GM18507 (cell line): ENCODE measurements around the gene KHDC4.

ENCODE experiments used
- DNase-seq: peaks from one replicate; pipeline ENCODE4 v3.0.0; 2011; ENCODE audit warnings: low read depth; ENCODE audit not compliant: insufficient read length; ENCODE audit errors: extremely low spot score
- FAIRE-seq: peaks from 2 replicates; lab custom pipeline; 2011; peaks lifted over from hg19 to GRCh38; lab: Jason Lieb, UNC

Gene KHDC4

GRCh38 chr1:155934097-155934935 is at the start of gene KHDC4:
Gene KHDC4 (minus strand): TSS chr1:155934413. CDS start chr1:155934373, 40 bp downstream.
- DNase-seq: peak; percentile 86
- FAIRE-seq: peak; percentile 99

GRCh38 chr1:155983191-155984024 is 49.2 kb upstream of the KHDC4 start:
- FAIRE-seq (no peak), DNase-seq (no peak)

- DNase-seq (no peak), FAIRE-seq (no peak)
Measured at GRCh38 chr1:155982106-155982505, 47.9 kb upstream of the KHDC4 start.

- FAIRE-seq: peak; percentile 88
- no peak for DNase-seq
Measured at GRCh38 chr1:155981266-155982088, 47.3 kb upstream of the KHDC4 start.

GRCh38 chr1:155979597-155980343 is 45.6 kb upstream of the KHDC4 start:
- no peak for DNase-seq
- peak; percentile 67 for FAIRE-seq

GRCh38 chr1:155978973-155979429 is 44.8 kb upstream of the KHDC4 start:
- FAIRE-seq (peak; percentile 67), DNase-seq (no peak)

- DNase-seq: peak; percentile 88
Measured at GRCh38 chr1:155978325-155978972, 44.2 kb upstream of the KHDC4 start, which contains the start of gene ARHGEF2. Gene ARHGEF2 (minus strand): TSS chr1:155978547. CDS start chr1:155978427, 120 bp downstream.

GRCh38 chr1:155977690-155978324 is 43.6 kb upstream of the KHDC4 start:
- FAIRE-seq (no peak), DNase-seq (no peak)

More at GRCh38 chr1:155978325-155978972, 44.2 kb upstream of the KHDC4 start, which contains the start of gene ARHGEF2:
- FAIRE-seq: peak; percentile 70

GRCh38 chr1:155976913-155977689 is 42.9 kb upstream of the KHDC4 start:
- no peak for FAIRE-seq
- no peak for DNase-seq

GRCh38 chr1:155976062-155976912 is 42.1 kb upstream of the KHDC4 start:
- FAIRE-seq: peak; percentile 63
- DNase-seq: no peak

- no peak for DNase-seq
- FAIRE-seq: no peak
Measured at GRCh38 chr1:155975375-155976061, 41.3 kb upstream of the KHDC4 start.

- DNase-seq (no peak), FAIRE-seq (no peak)
Measured at GRCh38 chr1:155974208-155975115, 40.2 kb upstream of the KHDC4 start.

- no peak for FAIRE-seq
Measured at GRCh38 chr1:155973723-155974122, 39.5 kb upstream of the KHDC4 start.

GRCh38 chr1:155971910-155972809 is 37.9 kb upstream of the KHDC4 start:
- DNase-seq (no peak), FAIRE-seq (no peak)

More at GRCh38 chr1:155973723-155974122, 39.5 kb upstream of the KHDC4 start:
- no peak for DNase-seq
